Stimulated activated CD8-positive, alpha-beta memory T cell treated with anti-CD3 and anti-CD28 coated beads, Interleukin-15, amount 100 ng/mL, for 1 hour (primary cell): ENCODE measurements around the gene MAPK4.
"Not testable (repeated sequence)": the region's sequence is repeated elsewhere in the genome, so short reads cannot be mapped to it uniquely, and the experiment has no call there.

ENCODE experiments used
- DNase-seq: peaks from one replicate; pipeline ENCODE4 v3.0.0-alpha.2; 2020; ENCODE audit warnings: low read depth

The MAPK4 gene

DNA sequence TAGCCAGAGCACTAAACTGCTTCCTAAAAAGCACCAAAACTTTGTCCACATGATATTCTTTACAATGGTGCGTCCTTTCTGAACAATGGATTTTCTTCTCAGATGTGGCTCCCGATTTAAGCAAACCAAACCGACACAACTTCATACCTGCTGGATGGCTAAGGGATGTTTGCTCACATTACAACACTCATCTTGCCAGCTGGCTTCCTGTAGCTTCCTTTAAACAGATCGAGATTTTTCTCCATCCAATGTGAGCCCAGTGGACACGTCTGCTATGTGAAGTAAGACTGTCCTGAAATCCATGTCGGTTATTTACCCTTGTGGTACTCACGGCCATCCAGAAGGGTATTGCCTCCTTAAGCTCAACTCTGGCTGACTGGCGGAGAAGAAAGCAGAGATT lies 126.5 kb downstream of the MAPK4 start:
- no peak for DNase-seq

DNA sequence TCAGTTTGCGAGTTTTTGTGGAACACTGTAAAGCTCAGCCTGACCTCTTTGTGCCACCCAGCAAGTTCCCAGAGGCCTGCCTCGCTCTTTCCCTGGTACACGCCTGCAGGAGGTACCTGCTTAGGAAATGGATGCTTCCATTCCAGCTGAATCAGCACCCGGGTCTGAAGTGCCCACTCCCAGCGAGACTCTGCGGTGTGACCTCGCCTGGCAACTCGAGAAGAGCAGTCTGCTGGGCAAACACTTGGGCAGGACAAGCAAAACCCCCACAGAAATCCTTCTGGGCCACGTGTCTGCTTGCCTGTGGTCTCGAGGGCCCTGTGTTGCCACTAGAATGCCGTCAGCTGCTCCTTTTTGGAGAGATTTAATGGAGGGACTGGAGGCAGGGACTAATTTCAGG lies 127.6 kb downstream of the MAPK4 start:
- DNase-seq = no peak

DNA sequence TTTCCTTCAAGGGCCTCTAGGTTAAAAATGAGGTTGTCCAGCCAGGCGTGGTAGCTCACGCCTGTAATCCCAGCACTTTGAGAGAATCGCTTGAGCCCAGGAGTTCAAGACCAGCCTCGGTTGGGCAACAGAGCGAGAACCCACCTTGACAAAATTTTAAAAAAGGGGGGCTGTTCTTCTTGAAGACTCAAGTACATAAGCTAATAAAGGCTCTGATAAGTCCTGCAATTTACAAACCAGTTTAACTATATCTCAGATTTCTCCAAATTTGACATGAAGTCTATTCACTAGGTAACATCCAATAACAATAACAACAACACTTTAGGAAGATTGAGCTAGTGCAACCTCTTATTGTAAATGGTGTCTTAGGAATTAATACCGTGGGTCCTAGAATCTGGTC lies 129.7 kb downstream of the MAPK4 start:
- DNase-seq = no peak

DNA sequence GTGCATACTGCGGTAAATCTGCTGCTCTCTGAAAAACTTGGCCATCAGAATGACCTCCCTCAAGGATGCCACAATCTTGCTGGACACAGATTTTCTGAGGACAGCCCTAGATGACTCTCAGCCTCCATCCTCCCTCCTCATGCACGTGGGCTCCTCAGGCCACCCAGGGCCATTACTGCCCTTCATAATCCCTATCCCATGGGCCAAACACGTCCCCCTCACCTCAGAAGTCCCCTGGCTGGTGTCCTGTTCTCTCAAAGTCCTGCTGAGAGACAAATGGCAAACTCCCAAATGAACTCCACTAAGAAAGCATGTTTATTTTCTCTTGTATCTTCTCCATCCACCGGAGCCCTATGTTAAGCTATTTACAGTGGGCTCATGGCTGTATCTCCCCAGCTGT lies 134.3 kb downstream of the MAPK4 start:
- DNase-seq = no peak

DNA sequence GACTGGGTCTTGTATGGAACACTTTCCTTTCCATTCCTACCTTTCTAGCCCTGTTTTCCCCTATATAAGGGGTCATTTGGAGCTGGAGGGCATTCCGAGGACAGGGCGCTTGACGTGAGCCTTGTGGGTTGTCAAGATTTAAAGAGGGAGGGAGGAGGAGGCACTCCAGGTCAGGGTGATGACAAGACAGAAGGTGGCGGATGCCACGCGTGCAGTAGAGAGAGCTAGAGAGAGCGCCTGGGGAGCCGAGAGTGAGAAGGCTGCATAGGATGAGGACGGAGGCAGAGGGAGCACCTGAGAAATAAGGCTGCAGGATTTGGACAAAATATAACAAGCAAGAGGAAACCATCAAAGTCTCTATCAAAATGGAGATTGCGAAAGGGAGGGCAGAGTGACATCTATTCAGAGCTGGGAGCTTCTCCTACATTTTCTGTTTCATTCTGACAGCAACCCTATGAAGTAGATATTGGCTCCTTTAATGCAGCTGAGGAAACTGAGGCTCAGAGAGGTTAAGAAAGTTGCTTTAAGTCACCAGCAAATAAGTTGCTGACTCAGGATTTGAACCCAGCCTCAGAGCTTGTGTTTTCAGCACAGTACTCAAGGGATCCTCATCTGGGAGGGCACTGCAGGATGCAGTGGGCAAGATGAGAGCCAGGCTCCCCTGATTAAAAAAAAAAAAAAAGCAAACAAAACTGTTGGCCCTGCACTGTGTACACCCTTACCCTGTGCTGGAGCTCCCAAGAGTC lies 135.7 kb downstream of the MAPK4 start:
- no peak for DNase-seq

DNA sequence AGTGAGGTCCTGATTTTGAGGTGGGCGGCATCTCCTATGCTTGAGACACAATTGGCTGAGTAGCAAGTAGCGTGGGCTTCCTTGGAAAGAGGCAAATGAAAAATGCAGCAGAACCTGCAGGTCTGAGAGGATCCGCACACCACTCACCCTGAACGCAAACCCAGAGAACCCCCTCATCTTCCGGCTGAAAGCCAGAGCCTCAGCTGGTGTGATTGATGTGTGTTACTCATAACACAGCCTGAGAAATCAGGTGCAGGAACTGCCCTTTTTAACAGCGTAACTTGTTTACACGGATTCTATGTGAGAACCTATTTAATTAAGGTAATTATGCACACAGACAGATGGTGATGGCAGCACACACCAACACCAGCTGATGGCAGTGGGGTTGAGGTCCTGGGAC lies 136.5 kb downstream of the MAPK4 start:
- no peak for DNase-seq

DNA sequence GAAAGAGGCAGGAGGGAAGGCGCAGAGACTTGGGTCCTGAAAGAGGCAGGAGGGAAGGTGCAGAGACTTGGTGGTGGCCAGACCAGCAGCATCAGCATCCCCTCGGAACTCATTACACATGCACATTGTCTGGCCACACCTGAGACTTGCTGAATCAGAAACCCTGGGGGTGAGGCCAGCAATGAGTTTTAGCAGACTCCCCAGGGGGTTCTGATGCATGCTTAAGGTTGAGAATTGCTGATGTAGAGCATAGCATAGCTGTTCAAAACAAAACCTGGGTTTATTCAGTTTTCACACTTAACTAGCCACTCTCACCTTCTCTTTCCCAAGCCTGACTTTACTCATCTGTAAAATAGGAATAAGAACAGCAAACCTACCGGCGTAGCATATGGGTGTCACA lies 137.0 kb downstream of the MAPK4 start:
- no peak for DNase-seq

DNA sequence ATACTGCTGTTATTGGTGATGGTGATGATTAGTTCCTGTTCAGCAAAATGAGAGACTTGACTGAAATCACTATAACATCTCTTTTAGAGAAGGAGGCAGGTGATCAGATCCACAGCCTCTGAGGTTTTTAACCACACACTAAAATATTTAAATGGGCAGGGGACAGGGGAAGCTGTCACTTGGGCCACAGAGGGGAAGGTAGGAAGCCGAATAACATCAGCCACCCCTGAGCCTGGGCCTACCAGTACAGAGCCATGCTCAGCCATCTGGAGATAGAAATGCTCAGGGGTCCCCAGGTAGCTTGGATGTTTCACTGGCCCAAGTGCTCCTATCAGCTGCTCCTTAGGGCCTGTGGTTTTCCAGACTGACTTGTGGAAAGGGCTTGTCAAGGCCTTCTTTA lies 137.6 kb downstream of the MAPK4 start:
- DNase-seq = no peak

DNA sequence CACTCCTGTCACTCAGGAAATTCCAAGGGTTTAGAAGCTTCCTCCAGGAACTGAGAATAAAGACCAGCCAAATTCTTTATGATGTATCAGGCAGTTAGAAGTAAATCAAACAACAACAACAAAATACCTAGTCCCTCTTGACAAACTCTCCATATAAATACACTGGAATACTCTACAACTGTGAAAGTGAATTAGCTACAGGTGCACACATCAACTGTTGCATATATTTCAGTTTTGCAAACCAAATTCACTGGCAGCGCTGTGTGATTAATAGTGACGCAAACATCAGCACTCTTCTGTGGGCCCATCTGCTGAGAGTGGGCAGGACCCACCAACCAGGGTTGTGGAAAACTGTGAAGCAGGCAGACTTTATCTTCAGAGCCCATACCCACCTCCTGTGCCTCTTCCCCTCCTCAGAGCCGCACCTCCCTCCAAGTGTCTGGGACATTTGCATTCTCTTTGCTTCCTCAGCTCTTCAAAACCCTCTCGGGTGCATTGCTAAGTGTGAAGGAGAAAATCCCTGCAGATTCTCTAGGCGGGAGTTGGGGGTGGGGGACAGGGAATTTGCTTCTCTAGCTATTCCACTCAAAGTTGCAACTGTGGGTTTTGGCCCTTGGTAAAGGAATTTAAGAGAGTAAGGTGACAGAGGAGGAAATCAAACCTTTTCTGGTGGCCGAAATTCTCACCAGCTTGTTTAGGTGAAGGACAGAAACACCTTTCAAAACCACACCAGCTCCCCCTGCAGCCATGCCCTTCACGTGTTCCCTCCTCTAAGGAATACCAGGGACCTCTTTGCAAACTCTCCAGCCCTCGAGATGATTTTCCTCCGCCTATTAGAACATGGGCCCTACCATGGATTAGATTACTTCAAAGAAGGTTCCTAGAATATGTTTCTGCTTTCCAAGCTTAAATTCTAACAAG lies 140.6 kb downstream of the MAPK4 start:
- DNase-seq = no peak

DNA sequence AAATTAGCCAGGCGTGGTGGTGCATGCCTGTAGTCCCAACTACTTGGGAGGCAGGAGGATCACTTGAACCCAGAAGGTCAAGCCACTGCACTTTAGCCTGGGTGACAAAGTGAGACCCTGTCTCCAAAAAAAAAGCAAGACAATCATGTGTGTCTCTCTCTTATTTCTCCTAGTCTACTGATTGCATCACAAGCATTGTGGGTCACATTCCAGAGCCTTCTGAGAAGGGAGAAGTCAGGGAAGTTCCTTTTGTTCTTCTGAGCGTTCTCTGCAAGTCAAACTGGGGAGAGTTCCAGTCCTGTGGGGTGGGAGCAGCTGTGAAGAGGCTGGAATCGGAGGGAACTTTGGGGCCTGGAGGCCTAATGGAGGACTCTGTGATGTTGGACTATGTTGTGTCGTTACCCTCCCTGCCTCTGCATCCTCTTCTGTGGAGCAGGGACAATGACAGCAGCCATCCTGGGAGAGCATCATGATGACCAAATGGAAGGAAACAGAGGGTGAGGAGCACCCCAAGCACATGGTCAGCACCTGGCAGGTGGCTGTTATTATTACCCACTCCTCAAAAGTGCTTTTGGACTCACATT lies 144.6 kb downstream of the MAPK4 start:
- no peak for DNase-seq

DNA sequence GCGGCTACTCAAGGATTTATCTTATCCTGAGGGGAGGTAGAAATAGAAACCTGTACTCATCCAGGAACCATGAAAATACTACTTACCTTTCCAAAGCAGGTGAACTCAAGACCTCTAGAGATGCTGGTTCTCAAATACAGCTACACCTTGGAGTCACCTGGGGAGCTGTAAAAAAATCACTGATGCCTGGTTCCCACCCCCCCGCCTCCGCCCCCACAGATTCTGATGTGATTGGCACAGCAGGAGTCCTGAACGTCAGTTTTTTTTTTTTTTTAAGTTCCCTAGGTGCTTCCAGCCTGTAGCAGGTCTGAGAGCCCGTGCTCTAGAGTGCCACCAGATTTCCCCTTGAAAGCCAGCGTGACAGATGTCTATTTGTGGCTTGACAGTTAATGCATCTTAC lies 146.3 kb downstream of the MAPK4 start:
- no peak for DNase-seq

DNA sequence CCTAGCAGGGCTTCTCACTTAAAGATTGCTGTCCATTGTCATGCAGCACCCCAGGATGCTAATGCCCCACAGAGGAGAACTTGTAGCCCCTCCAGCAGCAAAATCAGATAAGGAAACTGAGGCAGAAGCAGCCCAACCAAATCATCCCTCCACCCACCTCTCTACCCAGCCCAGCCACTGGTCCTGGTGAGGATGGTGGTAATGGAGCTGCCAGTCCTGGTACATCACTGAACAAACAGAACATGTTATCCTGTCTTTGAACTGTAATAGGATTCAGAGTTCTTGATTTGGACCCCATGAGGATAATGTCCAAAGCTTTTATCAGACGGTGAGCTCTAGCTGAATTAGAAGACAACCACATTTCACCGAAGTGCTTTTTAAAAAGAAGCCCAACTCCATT lies 146.8 kb downstream of the MAPK4 start:
- DNase-seq = no peak

DNA sequence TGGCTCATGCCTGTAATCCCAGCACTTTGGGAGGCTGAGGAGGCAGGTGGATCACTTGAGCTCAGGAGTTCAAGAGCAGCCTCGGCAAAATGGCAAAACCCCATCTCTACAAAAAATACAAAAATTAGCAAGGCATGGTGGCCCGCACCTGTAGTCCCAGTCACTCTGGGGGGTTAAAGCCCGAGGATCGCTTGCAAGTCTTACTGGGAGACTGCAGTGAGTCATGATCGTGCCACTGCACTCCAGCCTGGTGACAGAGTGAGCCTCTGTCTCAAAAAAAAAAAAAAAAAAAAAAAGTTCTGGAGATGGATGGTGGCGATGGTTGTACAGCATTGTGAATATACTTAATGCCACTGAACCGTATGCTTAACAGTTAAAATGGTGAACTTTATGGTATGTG lies 147.4 kb downstream of the MAPK4 start:
- not testable (repeated sequence) for DNase-seq

DNA sequence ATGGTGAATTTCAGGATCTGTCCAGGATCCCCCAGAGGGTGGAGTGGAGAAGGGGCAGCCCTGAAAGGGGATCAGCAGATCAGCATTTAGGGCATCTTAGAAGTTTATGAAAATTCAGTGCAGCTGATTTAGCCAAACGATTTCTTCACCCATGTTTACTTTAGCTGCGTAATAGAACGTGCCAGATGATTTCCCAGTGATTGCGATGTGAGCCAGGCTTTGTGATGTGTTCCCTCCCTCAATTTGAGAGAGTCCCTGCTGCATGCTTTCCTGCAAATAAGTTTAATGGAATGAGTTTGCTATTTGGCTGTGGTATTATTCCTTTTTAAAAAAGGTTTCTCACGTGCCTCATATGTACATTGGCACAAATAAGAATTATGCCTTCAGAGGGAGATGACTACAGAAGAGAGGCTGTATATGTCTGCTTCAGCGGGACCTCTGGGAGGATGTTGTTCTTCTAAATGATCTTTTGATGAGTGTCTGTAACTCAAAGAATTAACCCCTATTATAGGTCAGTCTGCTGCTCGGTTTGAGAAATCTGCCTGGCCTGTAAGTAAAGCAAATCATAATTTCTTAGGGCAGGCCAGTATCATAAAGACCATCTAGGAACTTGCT lies 148.1 kb downstream of the MAPK4 start:
- DNase-seq = no peak

DNA sequence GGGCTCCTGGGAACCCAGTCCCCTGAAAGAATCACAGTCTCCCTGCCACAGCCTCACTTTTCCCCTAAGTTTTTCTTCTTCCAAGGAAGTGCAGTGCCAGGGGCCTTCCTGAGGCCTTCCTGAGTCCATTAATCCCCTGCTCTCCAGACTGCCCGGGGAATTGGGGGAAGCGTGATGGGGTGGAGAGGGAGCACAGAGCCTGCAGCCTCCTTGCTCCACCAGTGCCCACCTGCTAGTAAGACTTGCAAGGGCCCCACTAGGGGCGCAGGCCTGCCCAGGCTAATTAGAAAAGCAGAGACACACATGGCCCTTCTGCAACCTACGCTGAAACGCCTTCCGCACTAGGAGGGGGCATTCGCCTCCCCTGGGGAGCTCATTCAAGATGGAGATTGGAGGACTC lies 149.3 kb downstream of the MAPK4 start:
- no peak for DNase-seq

DNA sequence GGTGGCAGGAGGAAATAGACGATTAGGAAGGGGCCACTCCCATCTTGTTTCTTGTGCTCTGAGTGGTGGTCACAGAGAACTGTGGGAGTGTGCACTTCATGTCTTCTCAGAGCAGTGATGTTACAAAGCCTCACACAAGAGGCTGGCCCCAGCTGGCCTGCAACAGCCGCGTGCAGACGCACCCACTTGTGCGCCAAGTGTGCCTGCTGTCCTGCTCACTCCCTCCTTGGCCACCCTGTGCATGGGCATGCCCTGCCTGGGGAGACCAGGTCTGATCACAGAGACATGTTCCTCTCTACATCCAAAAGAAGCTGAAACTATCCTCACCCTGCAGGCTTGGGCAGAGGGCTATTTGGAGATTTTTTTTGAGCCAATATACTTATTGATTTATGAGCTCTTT lies 151.5 kb downstream of the MAPK4 start:
- DNase-seq = no peak

DNA sequence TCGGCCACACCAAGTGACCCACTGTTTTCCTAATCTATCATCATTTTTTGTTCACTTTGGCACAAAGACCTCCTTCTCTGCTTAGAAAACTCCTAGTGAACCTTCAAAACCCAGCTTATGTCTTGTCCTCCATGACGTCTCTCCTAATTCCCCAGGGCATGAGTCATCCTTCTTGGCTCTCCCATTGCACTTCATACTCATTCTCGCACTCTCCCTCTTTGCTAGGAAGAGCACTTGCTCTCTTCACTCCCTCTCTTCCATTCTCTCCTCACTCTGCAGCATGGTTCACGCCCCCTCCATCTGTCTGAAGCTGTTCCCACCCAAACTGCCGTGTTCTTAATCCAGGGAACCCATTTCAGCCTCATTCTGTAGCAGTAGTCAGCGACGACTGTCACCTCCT lies 156.0 kb downstream of the MAPK4 start:
- no peak for DNase-seq

DNA sequence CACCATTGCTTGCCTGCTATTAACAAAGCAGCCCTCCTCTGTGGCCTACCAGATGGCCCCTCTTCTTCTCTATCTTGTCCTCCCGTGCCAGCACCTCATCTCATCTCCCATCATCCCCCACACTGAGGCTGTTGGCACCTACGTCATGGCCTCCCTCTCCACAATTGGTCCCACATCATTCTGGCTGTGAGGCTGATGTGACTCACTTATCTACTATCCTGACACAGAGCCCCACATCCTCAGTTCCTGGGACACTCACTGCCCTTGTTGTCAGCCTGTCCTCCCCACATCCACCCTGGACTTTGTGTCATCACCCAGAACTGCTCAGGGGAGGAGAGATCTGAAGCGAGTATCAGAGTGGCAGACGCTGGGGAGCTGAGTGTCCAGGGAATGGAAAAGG lies 157.0 kb downstream of the MAPK4 start:
- no peak for DNase-seq

DNA sequence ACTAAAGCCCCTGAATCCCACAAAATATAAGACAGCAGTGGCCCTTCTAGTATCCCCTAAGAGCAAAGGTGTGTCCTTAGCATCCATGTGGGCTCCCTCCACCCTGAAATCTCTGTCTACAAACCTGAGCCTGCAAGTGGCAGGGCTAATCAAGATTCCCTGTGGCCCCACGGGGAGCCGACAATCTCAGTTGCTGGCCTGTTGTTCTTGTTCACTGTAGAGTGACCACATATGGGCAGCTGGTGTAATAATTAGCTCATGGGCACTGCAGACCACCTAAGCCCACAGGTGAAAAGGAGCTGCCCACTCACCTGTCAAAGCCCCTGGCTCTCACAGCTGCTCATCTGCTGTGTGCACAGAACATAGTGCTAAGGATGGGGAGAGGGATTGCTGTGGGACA lies 157.7 kb downstream of the MAPK4 start:
- DNase-seq = no peak

DNA sequence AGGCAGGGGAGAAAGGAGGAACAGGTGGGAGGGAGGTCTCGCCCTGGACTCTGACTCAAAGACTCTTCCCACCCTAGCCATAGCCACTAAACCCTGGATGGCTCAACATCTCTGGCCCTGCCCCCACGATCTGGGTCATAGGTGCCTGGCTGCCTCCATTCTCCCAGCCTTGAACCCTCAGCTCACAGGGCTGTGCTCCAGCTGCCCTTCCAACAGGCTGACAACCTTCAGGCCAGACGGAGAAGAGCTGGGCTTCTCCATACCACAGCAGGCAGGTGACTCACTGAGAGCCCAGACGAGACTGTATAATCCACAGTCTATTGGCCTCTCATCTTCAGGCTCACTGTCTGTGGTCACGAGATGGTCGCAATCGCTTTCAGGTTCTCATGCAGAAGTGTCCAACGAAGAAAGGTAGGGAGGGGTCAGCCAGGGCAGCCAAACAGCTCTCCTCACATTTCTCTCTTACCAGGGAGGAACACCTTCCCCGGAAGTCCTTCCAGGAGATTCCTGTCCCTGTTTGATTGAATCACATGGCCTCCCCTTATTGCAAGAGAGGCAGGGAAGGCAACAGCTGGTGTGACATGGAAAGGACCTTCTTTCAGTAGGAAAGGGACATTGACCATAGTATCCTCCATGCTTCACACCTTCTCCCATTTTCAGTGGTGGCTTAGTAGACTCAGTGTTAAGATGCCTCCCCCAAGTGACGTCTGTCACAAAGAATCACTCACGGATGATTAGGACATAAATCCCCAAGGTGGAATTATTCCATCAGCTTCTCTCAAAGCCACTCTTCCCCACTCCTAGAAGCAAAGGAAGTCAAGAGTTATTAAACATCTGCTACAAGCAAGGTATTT lies 159.8 kb downstream of the MAPK4 start:
- no peak for DNase-seq

DNA sequence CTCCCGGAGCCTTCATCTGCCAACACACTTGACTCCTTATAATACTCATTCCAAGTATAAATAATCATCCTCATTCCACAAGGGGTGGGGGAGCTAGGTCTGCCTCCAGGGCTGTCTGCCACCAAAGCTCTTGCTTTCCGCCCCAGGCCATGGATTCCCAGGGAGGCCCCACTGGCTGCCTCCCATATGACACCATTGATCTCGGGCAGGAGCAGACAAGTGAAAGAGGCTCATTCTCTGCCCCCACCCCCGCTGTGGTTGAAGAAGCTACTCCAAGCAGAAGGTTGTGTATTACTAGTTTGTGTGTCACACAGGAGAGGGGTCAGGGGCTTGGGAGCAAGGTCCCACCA lies 160.4 kb downstream of the MAPK4 start:
- DNase-seq = no peak

DNA sequence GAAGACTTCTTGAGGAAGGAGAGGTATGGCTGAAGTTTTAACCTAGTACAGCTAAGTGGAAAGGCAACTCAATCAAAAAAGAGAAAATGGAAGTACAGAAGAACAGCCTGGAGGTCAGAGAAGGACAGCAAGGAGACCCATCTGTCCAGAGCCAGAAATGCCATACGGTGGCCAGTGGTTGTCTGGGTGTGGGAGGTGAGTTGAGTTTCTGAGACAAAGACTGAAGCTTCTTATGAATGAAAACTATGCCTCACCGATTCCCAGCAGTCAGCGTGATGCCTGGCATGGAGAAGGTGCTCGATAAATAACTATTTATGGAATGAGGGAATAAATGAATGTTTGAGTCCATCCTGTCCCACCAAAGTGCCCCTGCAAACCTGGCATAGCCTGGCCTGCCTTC lies 161.1 kb downstream of the MAPK4 start:
- no peak for DNase-seq
